Hippocampal formation (tissue), 2 donors: ENCODE data around the gene PDIA5.
"Not testable (repeated sequence)": the region's sequence is repeated elsewhere in the genome, so short reads cannot be mapped to it uniquely, and the experiment has no call there.

Source experiments
- DNase-seq, 2 donors: peaks; one replicate each; lab custom pipeline; 2025; lab: John Stamatoyannopoulos, UW

The PDIA5 gene

GRCh38 chr3:123150449-123151215, 83.8 kb downstream of the PDIA5 start:
- no peak for DNase-seq

DNA sequence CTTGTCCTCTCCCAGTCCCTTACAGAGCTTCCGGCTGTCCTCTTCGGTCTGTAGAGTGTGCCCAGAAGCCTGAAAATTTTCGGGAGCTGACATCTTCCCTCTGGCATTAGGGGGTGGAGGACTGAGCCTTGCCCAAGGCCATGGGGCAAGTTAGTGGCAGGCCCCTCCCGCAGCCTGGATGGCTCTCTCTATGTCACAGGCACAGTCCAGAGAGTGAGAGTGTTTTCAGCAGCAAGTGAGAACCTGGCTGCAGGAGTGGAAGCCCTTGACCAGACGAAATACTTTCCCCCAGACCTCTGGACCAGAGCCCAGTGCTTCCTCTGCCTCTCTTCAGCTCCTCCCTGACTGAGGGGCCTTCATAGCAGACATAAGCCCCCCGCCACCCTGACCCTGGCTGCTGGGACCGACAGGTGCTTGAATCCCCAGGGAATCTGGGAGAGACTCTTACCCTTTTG, 84.5 kb downstream of the PDIA5 start:
- no peak for DNase-seq

DNA sequence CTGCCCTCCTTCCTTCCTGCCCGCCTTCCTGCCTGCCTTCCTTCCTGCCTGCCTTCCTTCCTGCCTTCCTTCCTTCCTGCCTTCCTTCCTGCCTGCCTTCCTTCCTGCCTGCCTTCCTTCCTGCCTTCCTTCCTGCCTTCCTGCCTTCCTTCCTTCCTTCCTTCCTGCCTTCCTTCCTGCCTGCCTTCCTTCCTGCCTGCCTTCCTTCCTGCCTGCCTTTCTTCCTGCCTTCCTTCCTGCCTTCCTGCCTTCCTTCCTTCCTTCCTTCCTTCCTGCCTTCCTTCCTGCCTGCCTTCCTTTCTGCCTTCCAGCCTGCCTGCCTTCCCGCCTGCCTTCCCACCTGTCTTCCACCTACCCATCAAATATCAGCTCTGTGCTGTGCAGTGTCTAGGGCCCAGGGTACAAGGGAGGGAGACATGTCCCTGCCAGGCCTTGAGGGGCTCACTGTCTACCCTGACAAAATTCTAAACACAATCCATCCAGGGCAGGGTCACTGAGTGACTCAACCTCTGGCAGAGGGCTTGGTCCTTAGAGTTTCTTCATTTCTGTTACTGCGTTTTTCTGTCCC, 85.1 kb downstream of the PDIA5 start:
- not testable (repeated sequence) for DNase-seq

DNA sequence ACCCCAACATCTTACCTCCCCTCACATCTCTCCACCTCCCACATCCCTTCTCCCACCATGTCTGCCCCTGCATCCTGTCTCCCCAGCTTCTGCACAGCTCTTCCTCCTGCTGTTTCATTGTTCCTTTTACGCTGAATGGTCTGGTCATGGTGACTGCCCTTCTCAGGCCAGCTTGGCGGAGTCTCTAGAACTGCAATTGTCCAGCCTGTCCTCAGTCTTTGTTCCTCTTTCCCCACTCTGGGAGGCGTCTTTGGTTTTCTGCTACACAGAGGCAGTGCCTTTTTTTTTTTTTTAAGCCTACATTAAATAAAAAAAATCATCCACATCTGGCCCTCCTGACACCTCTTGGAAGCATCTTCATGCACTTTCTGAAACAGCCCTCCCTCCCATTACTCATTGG, 85.9 kb downstream of the PDIA5 start:
- DNase-seq: peak; percentile 5 to 9

GRCh38 chr3:123153125-123154019, 86.5 kb downstream of the PDIA5 start:
- no peak for DNase-seq

GRCh38 chr3:123154020-123154985, 87.5 kb downstream of the PDIA5 start:
- no peak for DNase-seq

DNA sequence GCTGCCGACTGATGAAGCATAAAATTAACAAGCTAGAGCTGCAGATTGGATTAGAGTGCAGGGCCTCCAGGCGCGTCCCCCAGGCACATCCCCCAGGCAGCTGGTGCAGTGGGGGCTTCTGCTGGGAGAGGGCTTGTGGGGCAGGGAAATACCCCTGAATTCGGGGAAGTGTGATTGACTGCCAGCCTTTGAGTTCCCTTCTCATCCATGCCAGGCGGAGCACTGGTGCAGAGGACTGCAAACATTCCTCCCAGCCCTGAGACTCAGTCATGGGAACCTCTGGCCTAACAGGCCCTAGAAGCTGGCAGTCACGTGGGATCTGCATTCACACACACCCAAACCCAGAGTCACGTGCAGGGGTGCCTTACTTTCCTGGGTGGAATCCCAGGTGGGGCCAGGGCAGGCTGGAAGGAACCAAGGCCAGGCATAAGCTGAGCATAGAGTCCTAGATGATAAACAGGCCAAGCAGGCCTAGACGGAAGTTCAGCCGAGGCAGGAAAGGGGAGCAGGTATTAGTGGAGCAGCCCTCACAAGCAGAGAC, 88.7 kb downstream of the PDIA5 start:
- DNase-seq: peak in 1 of 2 donors; percentile 9

GRCh38 chr3:123156276-123156995, 89.6 kb downstream of the PDIA5 start:
- DNase-seq: no peak

DNA sequence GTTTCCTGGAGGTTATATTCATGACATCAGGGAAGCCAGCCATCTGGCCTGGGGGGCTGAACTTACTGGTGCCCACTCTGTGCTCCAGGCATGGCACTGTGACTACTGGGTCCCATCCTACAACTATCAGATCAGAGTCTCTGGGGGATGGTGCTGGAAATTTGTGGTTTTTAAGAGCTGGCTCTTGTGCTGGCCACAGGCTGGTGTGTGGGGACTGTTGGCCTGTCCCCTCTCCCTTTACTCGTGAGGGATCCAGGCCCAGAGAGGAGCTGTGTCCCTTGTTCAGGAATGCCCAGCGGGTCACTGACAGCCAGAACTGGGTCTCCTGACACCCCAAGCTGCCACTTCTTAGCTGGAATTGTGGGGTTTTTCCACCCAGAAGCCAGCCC, 90.4 kb downstream of the PDIA5 start:
- DNase-seq: no peak

- DNase-seq: no peak
Measured at GRCh38 chr3:123157598-123158287, 90.9 kb downstream of the PDIA5 start.

DNA sequence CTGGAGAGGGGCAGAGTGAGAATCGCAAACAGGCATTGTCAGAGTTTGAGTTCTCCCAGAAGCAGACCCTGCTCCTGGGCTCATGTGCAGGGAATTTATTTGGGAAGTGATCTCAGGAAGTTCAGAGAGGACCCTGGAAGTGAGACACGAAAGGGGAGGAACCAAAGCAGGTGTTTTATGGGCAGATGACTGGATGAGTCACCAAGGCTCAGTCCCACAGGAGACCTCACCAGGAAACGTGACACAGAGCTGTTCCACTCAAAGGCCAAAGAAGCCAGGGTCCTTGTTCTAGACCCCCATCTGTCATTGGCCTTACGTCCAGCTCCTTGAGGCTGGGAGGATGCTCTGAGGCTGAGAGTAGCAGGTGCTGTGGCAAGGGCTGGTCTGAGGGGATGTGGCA, 91.5 kb downstream of the PDIA5 start:
- no peak for DNase-seq

GRCh38 chr3:123158899-123159390, 92.1 kb downstream of the PDIA5 start:
- no peak for DNase-seq

GRCh38 chr3:123159926-123160635, 93.3 kb downstream of the PDIA5 start:
- DNase-seq: no peak

GRCh38 chr3:123161167-123161566, 94.3 kb downstream of the PDIA5 start:
- DNase-seq: no peak

DNA sequence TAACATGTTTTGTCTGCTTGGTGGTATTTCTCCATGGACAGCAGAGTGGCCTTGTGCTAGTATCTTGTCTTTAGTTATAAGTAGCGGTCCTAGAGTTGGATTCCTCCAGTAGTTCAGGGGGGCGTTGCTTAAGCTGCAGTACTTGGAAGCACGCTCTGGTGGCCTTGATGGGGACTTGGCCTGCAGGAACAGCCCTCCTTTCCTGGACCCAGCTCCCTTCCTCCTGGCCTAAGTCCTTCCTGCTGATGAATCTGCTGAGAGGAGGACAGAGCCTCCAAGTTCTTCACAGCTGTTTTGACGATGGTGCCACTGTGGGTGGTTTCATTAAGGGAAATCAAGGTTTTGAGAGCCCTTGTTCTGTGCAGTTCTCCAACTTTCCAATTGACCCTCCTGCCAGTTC, 96.3 kb downstream of the PDIA5 start:
- no peak for DNase-seq

- no peak for DNase-seq
Measured at GRCh38 chr3:123165163-123165562, 98.3 kb downstream of the PDIA5 start.

DNA sequence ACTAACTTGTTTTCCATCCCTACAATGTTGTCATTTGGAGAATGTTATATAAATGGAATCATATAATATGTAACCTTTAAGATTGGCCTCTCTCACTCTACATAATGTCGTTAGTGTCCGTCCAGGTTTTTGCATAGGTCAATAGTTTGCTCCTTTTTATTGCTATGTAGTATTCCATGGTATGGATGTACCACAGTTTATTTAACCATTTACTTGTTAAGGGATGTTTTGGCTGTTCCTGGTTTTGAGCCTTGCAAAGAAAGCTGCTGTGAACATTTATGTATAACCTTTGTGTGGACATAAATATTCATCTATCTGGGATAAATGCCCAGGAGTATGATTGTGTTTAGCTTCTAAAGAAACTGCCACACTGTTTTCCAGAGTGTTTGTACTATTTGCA, 100.9 kb downstream of the PDIA5 start:
- no peak for DNase-seq

GRCh38 chr3:123168122-123168521, 101.3 kb downstream of the PDIA5 start:
- DNase-seq: no peak

GRCh38 chr3:123168605-123169004, 101.8 kb downstream of the PDIA5 start:
- DNase-seq: no peak
